Measurements from ENCODE around the gene SH2D4B. TPM values are rescaled to one million over a fixed set of nuclear protein-coding genes. Genes with fewer than 3 reads are reported as not detected.

Gene SH2D4B
- total RNA-seq, 1 donor, result not detected

- DNase-seq (ENCODE audit: low read depth), result no peak
- TF ChIP-seq, protein P1, sequence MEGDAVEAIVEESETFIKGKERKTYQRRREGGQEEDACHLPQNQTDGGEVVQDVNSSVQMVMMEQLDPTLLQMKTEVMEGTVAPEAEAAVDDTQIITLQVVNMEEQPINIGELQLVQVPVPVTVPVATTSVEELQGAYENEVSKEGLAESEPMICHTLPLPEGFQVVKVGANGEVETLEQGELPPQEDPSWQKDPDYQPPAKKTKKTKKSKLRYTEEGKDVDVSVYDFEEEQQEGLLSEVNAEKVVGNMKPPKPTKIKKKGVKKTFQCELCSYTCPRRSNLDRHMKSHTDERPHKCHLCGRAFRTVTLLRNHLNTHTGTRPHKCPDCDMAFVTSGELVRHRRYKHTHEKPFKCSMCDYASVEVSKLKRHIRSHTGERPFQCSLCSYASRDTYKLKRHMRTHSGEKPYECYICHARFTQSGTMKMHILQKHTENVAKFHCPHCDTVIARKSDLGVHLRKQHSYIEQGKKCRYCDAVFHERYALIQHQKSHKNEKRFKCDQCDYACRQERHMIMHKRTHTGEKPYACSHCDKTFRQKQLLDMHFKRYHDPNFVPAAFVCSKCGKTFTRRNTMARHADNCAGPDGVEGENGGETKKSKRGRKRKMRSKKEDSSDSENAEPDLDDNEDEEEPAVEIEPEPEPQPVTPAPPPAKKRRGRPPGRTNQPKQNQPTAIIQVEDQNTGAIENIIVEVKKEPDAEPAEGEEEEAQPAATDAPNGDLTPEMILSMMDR (IDR thresholded peaks at IDR 0.05; ENCODE audit: insufficient read depth, low read length), result no peak
- H3K4me3 ChIP-seq (ENCODE audit: low read depth, low read length), result no peak overlapping the region
Measured at GRCh38 chr10:80518143-80518806, 19.4 kb upstream of the SH2D4B start.

DNA sequence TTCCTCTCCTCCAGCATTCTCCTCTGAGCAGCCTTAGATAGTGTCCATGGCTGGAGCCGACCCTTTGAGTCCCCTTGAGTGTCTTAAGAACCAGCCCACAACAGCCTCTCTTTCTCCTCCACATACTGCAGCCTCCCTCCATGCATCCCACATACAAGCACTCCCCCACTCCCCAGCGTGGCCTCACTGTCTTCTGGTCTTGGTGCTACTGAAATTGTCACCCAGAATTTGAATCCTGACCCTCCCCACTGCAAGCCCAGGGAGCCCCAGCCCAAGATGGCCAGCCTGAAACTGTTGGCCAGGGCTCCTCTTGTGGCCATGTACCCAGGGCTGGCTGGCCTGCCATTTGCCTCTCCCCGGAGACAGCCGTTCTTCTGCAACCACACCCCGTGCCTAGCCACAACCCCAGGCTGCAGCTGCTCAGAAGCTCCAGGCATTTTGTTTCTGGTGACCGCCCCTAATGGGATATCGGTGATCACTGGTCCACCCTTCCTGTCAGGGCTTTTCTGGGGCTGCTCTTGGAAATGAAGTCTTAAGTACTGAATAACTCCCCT is 18.8 kb upstream of the SH2D4B start:
- DNase-seq (ENCODE audit: low read depth), result no peak
- TF ChIP-seq, protein P1 (IDR thresholded peaks at IDR 0.05; ENCODE audit: insufficient read depth, low read length), result no peak
- no peak overlapping the region for H3K4me3 ChIP-seq (ENCODE audit: low read depth, low read length)

- H3K4me3 ChIP-seq (ENCODE audit: low read depth, low read length), result no peak overlapping the region
- TF ChIP-seq, protein P1 (IDR thresholded peaks at IDR 0.05; ENCODE audit: insufficient read depth, low read length), result no peak
- no peak for DNase-seq (ENCODE audit: low read depth)
Measured at GRCh38 chr10:80519936-80520650, 17.6 kb upstream of the SH2D4B start.

DNA sequence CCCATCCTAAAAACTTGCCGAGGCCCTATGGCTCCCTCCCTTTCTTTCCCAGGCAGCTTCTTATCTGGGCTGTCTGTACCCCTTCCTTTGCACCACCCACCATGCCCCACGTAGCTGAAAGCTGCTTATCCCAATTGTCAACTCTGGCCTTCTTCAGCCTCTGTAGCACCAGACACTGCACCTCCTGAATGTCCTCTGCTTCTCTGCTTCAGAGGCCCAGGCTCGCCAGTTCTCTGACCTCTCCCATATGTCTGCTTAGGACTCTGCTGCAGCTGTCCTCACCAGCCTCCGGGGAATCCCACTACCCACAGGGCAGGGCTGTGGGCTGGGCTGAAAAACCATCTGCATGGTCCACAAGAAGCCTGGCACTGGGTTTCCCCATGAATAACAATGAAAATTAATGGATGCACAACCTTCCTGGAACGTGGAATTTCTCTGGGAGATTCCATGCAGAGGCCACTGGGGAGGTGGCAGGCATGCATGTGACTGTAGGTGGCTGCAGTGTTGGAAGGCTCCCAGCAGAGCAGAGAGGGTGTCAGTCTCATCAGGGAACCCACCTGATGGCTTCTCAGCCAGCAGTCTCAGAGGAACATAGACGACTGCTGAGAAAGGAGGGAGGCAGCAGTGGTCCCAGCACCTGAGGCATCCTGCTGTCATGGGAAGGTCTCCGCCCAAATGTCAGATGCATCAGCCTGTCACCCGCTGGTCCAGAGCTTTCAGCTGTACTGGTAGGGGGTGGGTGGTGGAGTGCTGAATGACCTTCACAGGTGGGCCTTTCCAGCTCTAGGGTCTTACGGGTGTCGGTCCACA is 16.8 kb upstream of the SH2D4B start:
- TF ChIP-seq, protein P1 (IDR thresholded peaks at IDR 0.05; ENCODE audit: insufficient read depth, low read length), result no peak
- no peak for DNase-seq (ENCODE audit: low read depth)
- no peak overlapping the region for H3K4me3 ChIP-seq (ENCODE audit: low read depth, low read length)

DNA sequence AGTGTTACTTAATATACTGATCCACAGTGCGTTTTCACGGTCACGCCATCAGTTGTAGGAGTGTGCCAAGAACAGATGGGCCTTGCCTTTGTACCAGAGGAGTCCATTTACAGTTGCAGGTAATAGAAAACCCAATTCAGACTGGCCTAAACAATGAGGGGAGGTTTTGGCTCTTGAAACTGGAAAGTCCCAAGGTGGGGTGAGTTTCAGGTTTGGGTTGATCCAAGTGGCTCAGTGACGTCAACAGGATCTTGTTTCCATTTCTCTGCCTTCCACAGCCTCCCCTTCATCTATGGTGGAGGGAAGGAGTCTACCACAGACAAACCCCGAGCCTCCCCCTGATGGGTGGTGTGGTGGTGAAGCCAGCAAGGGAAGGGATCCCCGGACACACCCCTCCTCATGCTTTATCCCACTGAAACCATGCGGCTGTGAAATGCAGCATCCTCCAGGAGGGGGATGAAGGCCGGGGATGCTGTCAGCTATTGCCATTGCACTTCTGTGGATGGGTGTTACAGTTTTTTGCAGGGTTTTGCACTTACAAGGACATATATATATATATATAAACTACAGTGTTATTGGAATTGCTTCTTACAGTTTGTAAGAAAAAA is 14.8 kb upstream of the SH2D4B start:
- DNase-seq (ENCODE audit: low read depth), result no peak
- no peak overlapping the region for H3K4me3 ChIP-seq (ENCODE audit: low read depth, low read length)
- TF ChIP-seq, protein P1 (IDR thresholded peaks at IDR 0.05; ENCODE audit: insufficient read depth, low read length), result no peak

DNA sequence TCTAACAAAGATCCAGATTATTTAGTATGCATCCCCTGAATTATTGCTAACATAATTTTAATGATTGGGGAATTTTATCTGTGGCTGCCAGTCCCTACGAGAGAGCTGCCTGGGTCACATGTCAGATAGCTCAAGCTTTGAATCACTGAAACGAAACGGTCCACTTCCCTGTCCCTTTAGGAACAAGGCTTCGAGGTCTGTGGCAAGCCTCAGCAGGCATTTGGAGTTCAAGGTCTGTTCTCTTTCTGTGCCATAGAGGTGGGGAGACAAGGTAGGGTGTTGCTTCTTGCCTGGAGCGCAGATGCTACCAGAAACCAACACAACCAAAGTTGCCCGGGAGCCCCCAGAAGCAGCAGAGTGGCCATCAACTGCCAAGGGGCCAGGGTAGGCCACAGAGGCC is 13.9 kb upstream of the SH2D4B start:
- no peak for DNase-seq (ENCODE audit: low read depth)
- TF ChIP-seq, protein P1 (IDR thresholded peaks at IDR 0.05; ENCODE audit: insufficient read depth, low read length), result no peak
- no peak overlapping the region for H3K4me3 ChIP-seq (ENCODE audit: low read depth, low read length)

Data from fibroblast of the aortic adventitia (primary cell).